Measurements from ENCODE around the gene FGB.

GRCh38 chr4:154584259-154584658, 21.4 kb downstream of the FGB start:
- TF ChIP-seq CTCF (conservative IDR thresholded peaks at IDR 0.05 in 1 of 2, IDR thresholded peaks at IDR 0.05 in 1 of 2; ENCODE audit: low read depth in 1 of 2, low read length in 2 of 2) (no peak), EZH2 (IDR thresholded peaks at IDR 0.05; ENCODE audit: low read length, missing control alignments) (no peak)
